Neural cell (in vitro differentiated cells): ENCODE data around the gene PRKCE. TPM values are rescaled to one million over a fixed set of nuclear protein-coding genes. Genes with fewer than 3 reads are reported as not detected.

ENCODE experiments used
- H2AFZ ChIP-seq: fragments of 200-600, 300-800 bp; sonication (generic), shearing (Covaris generic); 2 replicates; pipeline ENCODE4 v1.6.0; 2014; ENCODE audit warnings: low read depth, mild to moderate bottlenecking, antibody characterized with exemption, low read length, moderate library complexity
- H3F3A ChIP-seq: fragments of 200-600 bp; shearing (Covaris generic); 2 replicates; pipeline ENCODE4 v1.6.1; 2016; ENCODE audit warnings: mild to moderate bottlenecking, moderate library complexity, mixed read lengths, antibody characterized with exemption, low read length; ENCODE audit not compliant: insufficient read depth, poor library complexity, severe bottlenecking
- H3K27ac ChIP-seq: fragments of 200-600, 300-800 bp; sonication (generic), shearing (Covaris generic); 2 replicates; pipeline ENCODE4 v1.5.1; 2014; ENCODE audit warnings: mild to moderate bottlenecking, low read length, moderate library complexity
- H3K27me3 ChIP-seq: fragments of 300-800, 200-600 bp; sonication (generic), shearing (Covaris generic); 2 replicates; pipeline ENCODE4 v1.6.0; 2014; ENCODE audit warnings: mild to moderate bottlenecking, low read depth, low read length, moderate library complexity; ENCODE audit not compliant: insufficient read depth
- H3K36me3 ChIP-seq: fragments of 300-800, 200-600 bp; sonication (generic), shearing (Covaris generic); 2 replicates; pipeline ENCODE4 v1.5.1; 2014; ENCODE audit warnings: mild to moderate bottlenecking, antibody characterized with exemption, low read length, moderate library complexity; ENCODE audit not compliant: insufficient read depth
- H3K4me2 ChIP-seq: fragments of 300-800, 200-600 bp; sonication (generic), shearing (Covaris generic); 2 replicates; pipeline ENCODE4 v1.6.0; 2014; ENCODE audit warnings: mild to moderate bottlenecking, low read length
- H3K4me3 ChIP-seq: fragments of 300-800, 200-600 bp; sonication (generic), shearing (Covaris generic); 2 replicates; pipeline ENCODE4 v1.5.1; 2014; ENCODE audit warnings: mild to moderate bottlenecking, low read length, moderate library complexity
- H3K79me2 ChIP-seq: fragments of 200-600 bp; shearing (Covaris generic); replicated peaks from 2 replicates; pipeline ENCODE4 v1.6.0; 2014; ENCODE audit warnings: mild to moderate bottlenecking, low read length, moderate library complexity; ENCODE audit not compliant: insufficient read depth
- H3K9ac ChIP-seq: fragments of 300-800, 200-600 bp; sonication (generic), shearing (Covaris generic); 2 replicates; pipeline ENCODE4 v1.6.1; 2016; ENCODE audit warnings: mild to moderate bottlenecking, low read length, mixed read lengths
- H3K9me2 ChIP-seq: fragments of 200-600 bp; shearing (Covaris generic); 2 replicates; pipeline ENCODE4 v1.6.1; 2016; ENCODE audit warnings: mild to moderate bottlenecking, low read length, mixed read lengths; ENCODE audit not compliant: insufficient read depth
- H3K9me3 ChIP-seq: fragments of 200-600, 300-800 bp; sonication (generic), shearing (Covaris generic); 2 replicates; pipeline ENCODE4 v1.6.1; 2016; ENCODE audit warnings: mild to moderate bottlenecking, mixed run types, low read length, moderate library complexity, mixed read lengths
- H4K20me1 ChIP-seq: fragments of 200-600 bp; shearing (Covaris generic); 2 replicates; pipeline ENCODE4 v1.6.1; 2016; ENCODE audit warnings: mild to moderate bottlenecking, mixed run types; ENCODE audit not compliant: insufficient read depth
- CTCF ChIP-seq: fragments of 450-650 bp; IDR thresholded peaks from 2 replicates; pipeline ENCODE4 v1.5.1; 2014; ENCODE audit warnings: antibody characterized with exemption, mild to moderate bottlenecking, moderate library complexity; ENCODE audit not compliant: poor library complexity, severe bottlenecking
- EP300 ChIP-seq: fragments of 450-650 bp; conservative IDR thresholded peaks from 2 replicates; pipeline ENCODE4 v1.6.1; 2014; ENCODE audit warnings: antibody characterized with exemption, mild to moderate bottlenecking, moderate library complexity; ENCODE audit not compliant: poor library complexity, severe bottlenecking
- EZH2 ChIP-seq: fragments of 200-600, 300-800 bp; shearing (Covaris generic), sonication (generic); IDR thresholded peaks from 2 replicates; pipeline ENCODE4 v1.6.1; 2014; ENCODE audit warnings: antibody characterized with exemption, low read length, borderline replicate concordance, mild to moderate bottlenecking; ENCODE audit not compliant: insufficient read depth, poor library complexity, severe bottlenecking
- MXI1 ChIP-seq: fragments of 450-650 bp; conservative IDR thresholded peaks from 2 replicates; pipeline ENCODE4 v1.6.1; 2014; ENCODE audit warnings: antibody characterized with exemption, mild to moderate bottlenecking; ENCODE audit not compliant: poor library complexity, severe bottlenecking
- POLR2AphosphoS5 ChIP-seq: IDR thresholded peaks from 2 replicates; pipeline ENCODE4 v1.6.1; 2012
- RAD21 ChIP-seq: fragments of 450-650 bp; conservative IDR thresholded peaks from 2 replicates; pipeline ENCODE4 v1.6.1; 2014; ENCODE audit warnings: antibody characterized with exemption, mild to moderate bottlenecking, moderate library complexity
- REST ChIP-seq: IDR thresholded peaks from 2 replicates; pipeline ENCODE4 v1.6.1; 2012; ENCODE audit warnings: borderline replicate concordance
- SMC3 ChIP-seq: fragments of 450-650 bp; conservative IDR thresholded peaks from 2 replicates; pipeline ENCODE4 v1.6.1; 2014; ENCODE audit warnings: antibody characterized with exemption, mild to moderate bottlenecking, moderate library complexity; ENCODE audit not compliant: poor library complexity
- TAF1 ChIP-seq: IDR thresholded peaks from 2 replicates; pipeline ENCODE4 v1.6.1; 2012; ENCODE audit warnings: low read depth
- polyA plus RNA-seq: library from polyadenylated mRNA; depleted of rRNA; stranded (reverse); fragments of >200 nt; gene quantifications from 2 replicates; pipeline ENCODE4 v1.2.3, GENCODE V29; 2014

The PRKCE gene
- polyA plus RNA-seq, 1 donor from 2014 or later, result 5.4 TPM

DNA sequence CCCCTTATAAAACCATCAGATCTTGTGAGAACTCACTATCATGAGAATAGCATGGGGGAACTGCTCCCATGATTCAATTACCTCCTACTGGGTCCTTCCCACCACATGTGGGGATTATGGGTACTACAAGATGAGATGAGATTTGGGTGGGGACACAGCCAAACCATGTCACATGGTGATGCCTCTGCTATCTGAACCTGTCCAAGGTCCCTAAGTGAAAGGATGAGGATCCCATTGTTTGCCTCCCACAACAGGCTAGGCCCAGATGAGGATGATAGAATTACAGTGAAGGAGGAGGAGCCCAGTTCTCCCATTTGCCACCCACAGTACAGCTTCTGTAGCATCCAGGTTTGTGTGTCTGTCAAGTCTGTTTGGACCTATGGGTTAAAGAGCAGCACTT lies 65.4 kb downstream of the PRKCE start:
- Histone ChIP-seq H2AFZ (no peak overlapping the region), H3K9ac (no peak overlapping the region), H3K4me2 (no peak overlapping the region), H4K20me1 (no peaks in the 10 kb centered on the region), H3K79me2 (no peaks in the 10 kb centered on the region), H3K4me3 (no peak overlapping the region), H3K9me2 (no peaks in the 10 kb centered on the region), H3K36me3 (no peaks in the 10 kb centered on the region), H3K27me3 (no peaks in the 10 kb centered on the region), H3F3A (no peaks in the 10 kb centered on the region), H3K9me3 (no peaks in the 10 kb centered on the region), H3K27ac (no peak overlapping the region)
- TF ChIP-seq EP300, result no peak
- no peak for TF ChIP-seq TAF1
- TF ChIP-seq EZH2, result no peak
- no peak for TF ChIP-seq POLR2AphosphoS5
- TF ChIP-seq CTCF, result no peak
- TF ChIP-seq RAD21, result no peak
- TF ChIP-seq SMC3, result no peak
- no peak for TF ChIP-seq MXI1
- no peak for TF ChIP-seq REST

- Histone ChIP-seq H4K20me1 (no peaks in the 10 kb centered on the region), H2AFZ (no peak overlapping the region)
- TF ChIP-seq TAF1 (no peak), CTCF (no peak), SMC3 (no peak), REST (no peak)
These were observed 68.7 kb downstream of the PRKCE start for GRCh38 chr2:45720210-45720609.

More at GRCh38 chr2:45720210-45720609, 68.7 kb downstream of the PRKCE start:
- Histone ChIP-seq H3K9me3 (no peaks in the 10 kb centered on the region), H3K27ac (no peak overlapping the region), H3K27me3 (no peaks in the 10 kb centered on the region), H3K36me3 (no peaks in the 10 kb centered on the region), H3K79me2 (no peaks in the 10 kb centered on the region), H3K9ac (no peak overlapping the region), H3K4me3 (no peak overlapping the region), H3K4me2 (no peak overlapping the region), H3K9me2 (no peaks in the 10 kb centered on the region), H3F3A (no peaks in the 10 kb centered on the region)
